RPMI8226 (cell line): ENCODE measurements around the gene INPP5D.

Experiments used
- DNase-seq: peaks from one replicate; pipeline ENCODE4 v3.0.0-alpha.2; 2015

The INPP5D gene

GRCh38 chr2:233221378-233222063, 161.4 kb downstream of the INPP5D start:
- DNase-seq = no peak

GRCh38 chr2:233223059-233223894, 163.1 kb downstream of the INPP5D start:
- peak; percentile 35 for DNase-seq

GRCh38 chr2:233225230-233226068, 165.3 kb downstream of the INPP5D start:
- DNase-seq = no peak

- no peak for DNase-seq
These were observed 166.4 kb downstream of the INPP5D start for GRCh38 chr2:233226511-233227031.

GRCh38 chr2:233227346-233227978, 167.3 kb downstream of the INPP5D start:
- DNase-seq = no peak

- no peak for DNase-seq
These were observed 168.2 kb downstream of the INPP5D start for GRCh38 chr2:233228376-233228775.

GRCh38 chr2:233233618-233234230, 173.6 kb downstream of the INPP5D start:
- no peak for DNase-seq

GRCh38 chr2:233234264-233234663, 174.1 kb downstream of the INPP5D start:
- DNase-seq = no peak

- DNase-seq = no peak
These were observed 174.9 kb downstream of the INPP5D start for GRCh38 chr2:233234996-233235395.

- DNase-seq = no peak
These were observed 175.8 kb downstream of the INPP5D start for GRCh38 chr2:233235977-233236376.

- DNase-seq = no peak
These were observed 176.9 kb downstream of the INPP5D start for GRCh38 chr2:233236820-233237589.

- DNase-seq = peak; percentile 26
These were observed 180.8 kb downstream of the INPP5D start for GRCh38 chr2:233240897-233241296.

GRCh38 chr2:233241803-233242202, 181.7 kb downstream of the INPP5D start:
- DNase-seq = no peak

- peak; percentile 16 for DNase-seq
These were observed 182.2 kb downstream of the INPP5D start for GRCh38 chr2:233242231-233242927.

- no peak for DNase-seq
These were observed 183.2 kb downstream of the INPP5D start for GRCh38 chr2:233243348-233243747.

GRCh38 chr2:233244818-233245217, 184.7 kb downstream of the INPP5D start:
- no peak for DNase-seq

- DNase-seq = no peak
These were observed 185.3 kb downstream of the INPP5D start for GRCh38 chr2:233245406-233245805.

- no peak for DNase-seq
These were observed 187.0 kb downstream of the INPP5D start for GRCh38 chr2:233247116-233247515.

- no peak for DNase-seq
These were observed 187.6 kb downstream of the INPP5D start for GRCh38 chr2:233247744-233248143.

GRCh38 chr2:233248999-233249398, 188.9 kb downstream of the INPP5D start:
- DNase-seq = no peak

- no peak for DNase-seq
These were observed 190.4 kb downstream of the INPP5D start for GRCh38 chr2:233250568-233250967.
